Osteoblast (primary cell): Measurements from ENCODE around the gene ZFYVE9. TPM values are rescaled to one million over a fixed set of nuclear protein-coding genes. Genes with fewer than 3 reads are reported as not detected.
"Not testable (repeated sequence)": the region's sequence is repeated elsewhere in the genome, so short reads cannot be mapped to it uniquely, and the experiment has no call there.

Experiments
- DNase-seq: peaks from one replicate; pipeline ENCODE4 v3.0.0; 2011; ENCODE audit warnings: low spot score, mixed read lengths; ENCODE audit not compliant: insufficient read length; ENCODE audit errors: missing footprints
- H2AFZ ChIP-seq: 2 replicates; pipeline ENCODE4 v1.6.0; 2011; ENCODE audit warnings: mild to moderate bottlenecking, low read length
- H3K27ac ChIP-seq: 2 replicates; pipeline ENCODE4 v1.5.1; 2011; ENCODE audit warnings: mild to moderate bottlenecking, low read depth, low read length, moderate library complexity
- H3K27me3 ChIP-seq: 2 replicates; pipeline ENCODE4 v1.6.0; 2012; ENCODE audit warnings: mild to moderate bottlenecking, control low read depth, inconsistent platforms, low read length, moderate library complexity; ENCODE audit not compliant: insufficient read depth
- H3K36me3 ChIP-seq: 2 replicates; pipeline ENCODE4 v1.5.1; 2011; ENCODE audit warnings: mild to moderate bottlenecking, low read length, control low read depth, moderate library complexity; ENCODE audit not compliant: insufficient read depth
- H3K4me1 ChIP-seq: 2 replicates; pipeline ENCODE4 v1.5.1; 2011; ENCODE audit warnings: mild to moderate bottlenecking, low read length, control low read depth, moderate library complexity; ENCODE audit not compliant: insufficient read depth
- H3K4me2 ChIP-seq: 2 replicates; pipeline ENCODE4 v1.6.0; 2011; ENCODE audit warnings: mild to moderate bottlenecking, low read length; ENCODE audit not compliant: insufficient read depth
- H3K4me3 ChIP-seq: fragments of 200-600 bp; sonication (generic); 3 replicates; pipeline ENCODE4 v1.5.1; 2012; ENCODE audit warnings: mild to moderate bottlenecking, low read length, inconsistent platforms; ENCODE audit not compliant: insufficient read depth
- H3K79me2 ChIP-seq: 2 replicates; pipeline ENCODE4 v1.6.0; 2012; ENCODE audit warnings: mild to moderate bottlenecking, low read length, control low read depth, inconsistent platforms; ENCODE audit not compliant: insufficient read depth
- H3K9me3 ChIP-seq: 2 replicates; pipeline ENCODE4 v1.5.1; 2011; ENCODE audit warnings: low read depth, low read length, control low read depth
- H4K20me1 ChIP-seq: 2 replicates; pipeline ENCODE4 v1.6.0; 2012; ENCODE audit warnings: mild to moderate bottlenecking, low read length, control low read depth; ENCODE audit not compliant: insufficient read depth
- total RNA-seq: library from RNA; depleted of rRNA; stranded (reverse); fragments of >200 nt; gene quantifications from 2 replicates; pipeline ENCODE4 v1.2.3, GENCODE V29; 2012
- TF ChIP-seq, protein P1 (sequence below): IDR thresholded peaks from 2 replicates; pipeline ENCODE4 v1.5.1; 2011; ENCODE audit warnings: mild to moderate bottlenecking, low read depth, low read length, moderate library complexity; ENCODE audit errors: extremely low read depth

Gene ZFYVE9
- total RNA-seq, 1 donor: 38.0 TPM

DNA sequence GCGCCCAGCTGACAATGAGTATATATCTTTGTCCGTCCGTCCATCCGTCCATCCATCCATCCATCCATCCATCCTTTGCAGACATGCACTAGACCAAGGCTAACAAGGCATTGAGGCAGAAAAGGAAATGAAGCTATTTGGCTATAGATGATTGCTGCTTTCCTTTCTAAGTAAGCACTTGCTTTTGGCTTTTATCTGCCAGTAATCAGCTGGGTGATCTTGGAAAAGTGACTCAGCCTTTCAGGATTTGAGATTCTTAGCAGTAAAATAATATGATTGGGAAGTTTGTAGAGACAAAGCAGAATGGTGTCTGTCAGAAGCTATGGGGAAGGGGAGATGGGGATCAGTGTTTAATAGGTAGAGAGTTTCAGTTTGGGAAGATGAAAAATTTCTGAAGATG, 22.7 kb downstream of the ZFYVE9 start:
- Histone ChIP-seq H3K4me3 (no peak overlapping the region), H3K27me3 (no peaks in the 10 kb centered on the region), H2AFZ (no peak overlapping the region), H3K4me1 (peaks cover 4% of the 10 kb centered on the region), H3K79me2 (peaks cover 14% of the 10 kb centered on the region), H3K36me3 (no peaks in the 10 kb centered on the region), H3K27ac (no peak overlapping the region), H3K4me2 (no peak overlapping the region), H3K9me3 (no peaks in the 10 kb centered on the region), H4K20me1 (peaks cover 8% of the 10 kb centered on the region)
- TF ChIP-seq, protein P1, sequence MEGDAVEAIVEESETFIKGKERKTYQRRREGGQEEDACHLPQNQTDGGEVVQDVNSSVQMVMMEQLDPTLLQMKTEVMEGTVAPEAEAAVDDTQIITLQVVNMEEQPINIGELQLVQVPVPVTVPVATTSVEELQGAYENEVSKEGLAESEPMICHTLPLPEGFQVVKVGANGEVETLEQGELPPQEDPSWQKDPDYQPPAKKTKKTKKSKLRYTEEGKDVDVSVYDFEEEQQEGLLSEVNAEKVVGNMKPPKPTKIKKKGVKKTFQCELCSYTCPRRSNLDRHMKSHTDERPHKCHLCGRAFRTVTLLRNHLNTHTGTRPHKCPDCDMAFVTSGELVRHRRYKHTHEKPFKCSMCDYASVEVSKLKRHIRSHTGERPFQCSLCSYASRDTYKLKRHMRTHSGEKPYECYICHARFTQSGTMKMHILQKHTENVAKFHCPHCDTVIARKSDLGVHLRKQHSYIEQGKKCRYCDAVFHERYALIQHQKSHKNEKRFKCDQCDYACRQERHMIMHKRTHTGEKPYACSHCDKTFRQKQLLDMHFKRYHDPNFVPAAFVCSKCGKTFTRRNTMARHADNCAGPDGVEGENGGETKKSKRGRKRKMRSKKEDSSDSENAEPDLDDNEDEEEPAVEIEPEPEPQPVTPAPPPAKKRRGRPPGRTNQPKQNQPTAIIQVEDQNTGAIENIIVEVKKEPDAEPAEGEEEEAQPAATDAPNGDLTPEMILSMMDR: no peak
- no peak for DNase-seq

DNA sequence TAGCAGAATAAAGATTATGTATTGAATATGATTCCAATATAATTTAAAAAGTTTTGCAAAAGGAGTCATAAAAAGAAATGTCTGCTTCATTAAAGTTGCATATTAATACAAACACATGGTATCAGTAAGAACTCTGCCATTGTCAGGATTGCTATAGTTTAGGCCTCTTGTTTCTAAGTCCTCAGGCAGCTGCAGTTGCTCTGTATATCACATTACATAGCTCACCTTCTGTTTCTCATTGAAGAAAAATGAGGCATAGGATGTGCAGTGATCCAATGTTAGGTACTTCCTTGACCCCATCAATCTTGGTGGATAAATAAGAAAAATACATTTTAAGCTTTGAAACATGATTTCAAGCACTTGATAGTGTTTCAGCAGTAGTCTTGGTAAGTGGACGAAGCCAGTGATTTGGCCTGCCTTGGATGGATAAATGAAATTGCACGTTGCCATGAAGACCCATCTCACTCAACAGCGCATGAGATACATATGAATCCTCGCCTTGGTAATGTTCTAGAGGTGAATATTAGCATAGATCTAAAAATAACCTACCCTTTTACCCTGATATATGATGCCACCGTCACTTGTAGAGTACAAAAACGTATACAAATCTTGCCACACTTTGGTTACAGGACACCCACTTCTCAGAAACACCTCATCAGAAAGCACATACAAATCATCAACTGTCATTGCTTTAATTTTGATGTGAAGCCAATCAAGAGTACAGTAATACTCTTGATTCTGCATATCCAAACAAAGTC, 25.3 kb downstream of the ZFYVE9 start:
- no peaks in the 10 kb centered on the region for H3K9me3 ChIP-seq
- H3K79me2 ChIP-seq: peaks cover 11% of the 10 kb centered on the region
- H3K4me1 ChIP-seq: peaks cover 3% of the 10 kb centered on the region
- no peak overlapping the region for H3K4me2 ChIP-seq
- no peak overlapping the region for H3K27ac ChIP-seq
- TF ChIP-seq, protein P1: no peak
- H4K20me1 ChIP-seq: peaks cover 8% of the 10 kb centered on the region
- H3K27me3 ChIP-seq: no peaks in the 10 kb centered on the region
- no peak overlapping the region for H2AFZ ChIP-seq
- H3K36me3 ChIP-seq: no peaks in the 10 kb centered on the region
- no peak for DNase-seq
- H3K4me3 ChIP-seq: no peak overlapping the region

DNA sequence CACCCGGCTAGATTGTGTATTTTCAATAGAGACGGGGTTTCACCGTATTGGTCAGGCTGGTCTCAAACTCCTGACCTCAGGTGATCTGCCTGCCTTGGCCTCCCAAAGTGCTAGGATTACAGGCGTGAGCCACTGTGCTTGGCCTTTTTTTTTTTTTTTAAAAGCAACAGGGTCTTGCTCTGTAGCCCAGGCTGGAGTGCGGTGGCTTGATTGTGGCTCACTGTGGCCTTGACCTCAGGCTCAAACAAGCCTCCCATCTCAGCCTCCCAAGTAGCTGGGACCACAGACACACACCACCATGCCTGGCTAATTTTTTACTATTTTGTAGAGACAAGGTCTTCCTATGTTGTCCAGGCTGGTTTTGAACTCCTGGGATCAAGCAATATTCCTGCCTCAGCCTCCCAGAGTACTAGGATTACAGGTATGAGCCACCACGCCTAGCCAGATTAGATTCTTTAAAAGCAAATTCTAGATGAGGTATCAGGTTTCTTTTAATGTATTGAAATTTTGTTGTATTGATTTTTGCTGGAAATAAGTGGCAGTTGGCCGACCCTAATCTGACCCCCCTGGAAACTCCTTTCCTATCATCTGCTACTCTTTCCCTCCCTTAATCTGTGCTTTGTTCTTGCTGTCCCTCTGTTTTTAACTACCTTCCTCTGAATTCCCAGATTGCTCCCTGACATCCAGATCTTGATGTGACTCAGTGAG, 26.6 kb downstream of the ZFYVE9 start:
- no peak overlapping the region for H3K27ac ChIP-seq
- no peak for DNase-seq

DNA sequence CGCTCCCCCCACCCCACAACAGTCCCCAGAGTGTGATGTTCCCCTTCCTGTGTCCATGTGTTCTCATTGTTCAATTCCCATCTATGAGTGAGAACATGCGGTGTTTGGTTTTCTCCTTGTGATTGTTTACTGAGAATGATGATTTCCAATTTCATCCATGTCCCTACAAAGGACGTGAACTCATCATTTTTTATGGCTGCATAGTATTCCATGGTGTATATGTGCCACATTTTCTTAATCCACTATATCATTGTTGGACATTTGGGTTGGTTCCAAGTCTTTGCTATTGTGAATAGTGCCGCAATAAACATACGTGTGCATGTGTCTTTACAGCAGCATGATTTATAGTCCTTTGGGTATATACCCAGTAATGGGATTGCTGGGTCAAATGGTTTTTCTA, 29.3 kb downstream of the ZFYVE9 start:
- not testable (repeated sequence) for H3K9me3 ChIP-seq, H4K20me1 ChIP-seq, H3K27me3 ChIP-seq, H2AFZ ChIP-seq, DNase-seq, H3K27ac ChIP-seq, H3K79me2 ChIP-seq, H3K36me3 ChIP-seq, H3K4me3 ChIP-seq, H3K4me1 ChIP-seq, H3K4me2 ChIP-seq

More for the DNA sequence above, 26.6 kb downstream of the ZFYVE9 start:
- Histone ChIP-seq H3K36me3 (no peaks in the 10 kb centered on the region), H3K27me3 (no peaks in the 10 kb centered on the region), H3K4me3 (no peak overlapping the region), H3K4me2 (no peak overlapping the region), H3K79me2 (peaks cover 6% of the 10 kb centered on the region), H4K20me1 (peaks cover 8% of the 10 kb centered on the region), H3K9me3 (no peaks in the 10 kb centered on the region), H3K4me1 (peaks cover 3% of the 10 kb centered on the region), H2AFZ (no peak overlapping the region)
- TF ChIP-seq, protein P1: no peak
